Measurements from ENCODE around the gene LMCD1. TPM values are rescaled to one million over a fixed set of nuclear protein-coding genes. Genes with fewer than 3 reads are reported as not detected.

LMCD1 gene
- polyA plus RNA-seq, 2 of the 4 experiments (the other 2 are of a cell fraction), result 64.3 to 85.4 TPM

DNA sequence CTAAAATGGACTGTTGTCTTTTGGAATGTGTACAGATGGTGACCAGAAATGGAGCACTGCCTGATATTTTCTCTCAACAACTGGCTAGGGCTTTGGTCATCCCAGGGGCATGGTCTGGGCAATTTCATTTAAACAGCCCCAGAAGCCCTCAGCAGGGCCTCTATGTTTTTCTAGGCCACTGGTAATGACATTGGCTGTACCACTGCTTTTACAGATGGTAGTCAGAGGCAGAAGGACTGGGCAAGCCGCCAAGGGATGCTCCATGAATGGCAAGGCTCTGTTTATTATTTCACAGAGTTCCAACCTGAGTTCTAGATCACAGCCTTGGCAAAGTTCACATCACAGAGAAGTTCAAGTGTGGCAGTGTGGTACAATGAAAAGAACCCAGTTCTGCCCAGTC lies 37.0 kb upstream of the LMCD1 start:
- 85% methylated on average over 1 of the region's 1 CpG for WGBS (ENCODE audit: missing lambda C conversion rate)
- Histone ChIP-seq H3K4me1 (no peaks in the 10 kb centered on the region), H3K9me3 (no peaks in the 10 kb centered on the region), H3K4me2 (no peak overlapping the region), H3K27ac (no peak overlapping the region), H3K4me3 (no peak overlapping the region)
- FAIRE-seq (no peak), ATAC-seq (no peak), DNase-seq (ENCODE audit: low read depth in 1 of 2, low spot score in 1 of 2) (no peak)
- TF ChIP-seq RFX5 (IDR thresholded peaks at IDR 0.05) (no peak), PHF8 (IDR thresholded peaks at IDR 0.05; ENCODE audit: borderline replicate concordance, low read depth) (no peak), SMC3 (IDR thresholded peaks at IDR 0.05) (no peak), GATA3 (IDR thresholded peaks at IDR 0.05; ENCODE audit: borderline replicate concordance) (no peak), MYC (IDR thresholded peaks at IDR 0.05; ENCODE audit: borderline replicate concordance, low read length) (no peak), ZC3H11A (IDR thresholded peaks at IDR 0.05) (no peak), HOXB13 (CRISPR knock-in tag; IDR thresholded peaks at IDR 0.05; ENCODE audit: low read depth) (no peak), TFCP2L1 (CRISPR knock-in tag; IDR thresholded peaks at IDR 0.05) (no peak), EP300 (IDR thresholded peaks at IDR 0.05) (no peak), E2F6 (IDR thresholded peaks at IDR 0.05; ENCODE audit: borderline replicate concordance, low read depth) (no peak), RNF2 (IDR thresholded peaks at IDR 0.05; ENCODE audit: borderline replicate concordance, low read depth) (no peak), JUN (IDR thresholded peaks at IDR 0.05) (no peak), BCL3 (IDR thresholded peaks at IDR 0.05) (no peak), NPAS2 (CRISPR knock-in tag; IDR thresholded peaks at IDR 0.05; ENCODE audit: borderline replicate concordance) (no peak), FOXS1 (CRISPR knock-in tag; IDR thresholded peaks at IDR 0.05) (no peak), EHMT2 (IDR thresholded peaks at IDR 0.05; ENCODE audit: low read depth) (no peak), SREBF2 (IDR thresholded peaks at IDR 0.05) (no peak)
- TF ChIP-seq, protein P1, sequence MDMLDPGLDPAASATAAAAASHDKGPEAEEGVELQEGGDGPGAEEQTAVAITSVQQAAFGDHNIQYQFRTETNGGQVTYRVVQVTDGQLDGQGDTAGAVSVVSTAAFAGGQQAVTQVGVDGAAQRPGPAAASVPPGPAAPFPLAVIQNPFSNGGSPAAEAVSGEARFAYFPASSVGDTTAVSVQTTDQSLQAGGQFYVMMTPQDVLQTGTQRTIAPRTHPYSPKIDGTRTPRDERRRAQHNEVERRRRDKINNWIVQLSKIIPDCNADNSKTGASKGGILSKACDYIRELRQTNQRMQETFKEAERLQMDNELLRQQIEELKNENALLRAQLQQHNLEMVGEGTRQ (IDR thresholded peaks at IDR 0.05), result no peak
- POLR2A ChIA-PET, result no interaction called here
- CTCF ChIA-PET, result no interaction called here

DNA sequence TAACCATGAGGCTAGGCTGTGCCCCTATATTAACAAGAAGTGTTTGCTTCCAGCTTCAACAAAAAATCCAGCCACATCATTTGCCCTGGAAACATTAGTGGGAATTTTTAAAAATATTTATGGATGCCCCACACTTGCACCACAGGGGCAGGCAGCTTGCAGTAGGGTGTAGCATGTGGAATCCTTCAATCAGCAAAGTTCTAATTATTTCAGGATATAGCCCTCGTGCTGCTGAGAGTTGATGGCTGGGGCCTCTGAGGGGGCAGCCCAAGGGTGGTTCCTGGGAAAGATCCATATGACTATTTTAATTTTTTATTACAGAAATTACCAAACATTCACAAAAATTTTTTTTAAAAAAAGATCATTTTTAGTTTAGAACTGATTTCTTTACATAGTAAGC lies 35.1 kb upstream of the LMCD1 start:
- Histone ChIP-seq H3K9me3 (no peaks in the 10 kb centered on the region), H3K4me1 (no peaks in the 10 kb centered on the region), H3K4me3 (no peak overlapping the region), H3K27ac (no peak overlapping the region), H3K4me2 (no peak overlapping the region)
- DNase-seq (ENCODE audit: low read depth in 1 of 2, low spot score in 1 of 2) (no peak), FAIRE-seq (no peak), ATAC-seq (no peak)
- ChIA-PET CTCF (no interaction called here), POLR2A (no interaction called here)
- 68% methylated on average over 1 of the region's 1 CpG for WGBS (ENCODE audit: missing lambda C conversion rate)
- TF ChIP-seq NPAS2 (CRISPR knock-in tag; IDR thresholded peaks at IDR 0.05; ENCODE audit: borderline replicate concordance), result no peak
- TF ChIP-seq, protein P2, sequence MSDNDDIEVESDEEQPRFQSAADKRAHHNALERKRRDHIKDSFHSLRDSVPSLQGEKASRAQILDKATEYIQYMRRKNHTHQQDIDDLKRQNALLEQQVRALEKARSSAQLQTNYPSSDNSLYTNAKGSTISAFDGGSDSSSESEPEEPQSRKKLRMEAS (IDR thresholded peaks at IDR 0.05), result no peak
- TF ChIP-seq GATA3 (IDR thresholded peaks at IDR 0.05; ENCODE audit: borderline replicate concordance), result no peak
- no peak for TF ChIP-seq SMC3 (IDR thresholded peaks at IDR 0.05)
- TF ChIP-seq E2F6 (IDR thresholded peaks at IDR 0.05; ENCODE audit: borderline replicate concordance, low read depth), result no peak
- no peak for TF ChIP-seq MYC (IDR thresholded peaks at IDR 0.05; ENCODE audit: borderline replicate concordance, low read length)
- no peak for TF ChIP-seq RNF2 (IDR thresholded peaks at IDR 0.05; ENCODE audit: borderline replicate concordance, low read depth)

DNA sequence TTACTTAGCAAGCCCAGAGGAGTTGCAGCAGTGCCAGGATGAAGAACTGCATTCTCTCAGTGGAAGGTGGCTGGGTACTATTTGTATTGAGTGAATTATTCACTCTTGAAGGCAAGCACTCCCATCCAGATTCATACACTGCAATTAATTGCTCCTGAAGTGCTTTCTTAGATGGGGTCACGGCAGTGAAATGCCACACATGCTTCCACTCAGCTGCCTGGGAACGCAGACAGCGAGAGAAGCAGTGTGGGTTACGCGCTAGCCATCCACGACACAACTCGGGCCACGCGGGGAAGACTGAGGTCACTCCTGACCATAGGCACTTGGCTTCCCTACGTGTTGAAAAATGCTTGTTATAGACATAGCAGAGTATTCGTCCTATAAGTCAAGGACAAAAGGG lies 30.8 kb upstream of the LMCD1 start:
- CTCF ChIA-PET, result no interaction called here
- no peaks in the 10 kb centered on the region for H3K4me1 ChIP-seq
- H3K27ac ChIP-seq, result no peak overlapping the region
- H3K4me3 ChIP-seq, result no peak overlapping the region
- no peak for ATAC-seq
- DNase-seq (ENCODE audit: low read depth in 1 of 2, low spot score in 1 of 2), result no peak
- H3K9me3 ChIP-seq, result no peaks in the 10 kb centered on the region
- H3K4me2 ChIP-seq, result no peak overlapping the region
- no peak for TF ChIP-seq ESRRA (IDR thresholded peaks at IDR 0.05; ENCODE audit: borderline replicate concordance, low read length)
- TF ChIP-seq EHMT2 (IDR thresholded peaks at IDR 0.05; ENCODE audit: low read depth), result no peak
- no peak for TF ChIP-seq ZFP36 (IDR thresholded peaks at IDR 0.05; ENCODE audit: borderline replicate concordance, partially characterized antibody)
- TF ChIP-seq HOXA7 (CRISPR knock-in tag; IDR thresholded peaks at IDR 0.05), result no peak
- no peak for TF ChIP-seq HDAC2 (IDR thresholded peaks at IDR 0.05)
- no peak for TF ChIP-seq FOSB (CRISPR knock-in tag; IDR thresholded peaks at IDR 0.05)
- no peak for TF ChIP-seq BHLHE40 (IDR thresholded peaks at IDR 0.05; ENCODE audit: low read depth, low read length)
- WGBS (ENCODE audit: missing lambda C conversion rate), result 80% methylated on average over 11 of the region's 11 CpGs
- POLR2A ChIA-PET, result no interaction called here
- no peak for FAIRE-seq
